GM10248 (cell line): ENCODE results near the gene DSCAM.
"Not testable (repeated sequence)": the region's sequence is repeated elsewhere in the genome, so short reads cannot be mapped to it uniquely, and the experiment has no call there.

ENCODE experiments used
- CTCF ChIA-PET: fragments of 300-600 bp; sonication (Branson Sonifier 250); formaldehyde crosslinking; extraction: SDS; loops from one replicate; lab custom pipeline; 2021; ENCODE audit warnings: antibody characterized with exemption; lab: Yijun Ruan, JAX
- POLR2A ChIA-PET: fragments of 350-650 bp; sonication (Branson Sonifier 250); formaldehyde crosslinking; extraction: SDS; loops from one replicate; lab custom pipeline; 2020; ENCODE audit warnings: antibody characterized with exemption; lab: Yijun Ruan, JAX
- DNase-seq: peaks from one replicate; pipeline ENCODE4 v3.0.0; 2012; ENCODE audit errors: extremely low spot score
- CTCF ChIP-seq: IDR thresholded peaks from 2 replicates; pipeline ENCODE4 v1.5.1; 2012; ENCODE audit warnings: mild to moderate bottlenecking, low read depth; ENCODE audit errors: extremely low read depth, missing control alignments, control extremely low read depth

Gene DSCAM

GRCh38 chr21:40041446-40041845 lies 805.5 kb downstream of the DSCAM start:
- ChIA-PET POLR2A (no interaction called here), CTCF (interaction anchor here (1.1 kb wide), 1 partner anchor 10 kb away, joined by 4 read pairs; no protein-coding TSS in a partner anchor)
- no peak for TF ChIP-seq CTCF
- DNase-seq, result no peak

GRCh38 chr21:40033156-40033782 lies 813.7 kb downstream of the DSCAM start:
- POLR2A ChIA-PET, CTCF ChIA-PET, DNase-seq: not testable (repeated sequence)

- no peak for TF ChIP-seq CTCF
- ChIA-PET POLR2A (no interaction called here), CTCF (no interaction called here)
- DNase-seq, result no peak
Observed at GRCh38 chr21:40029888-40030287, 817.1 kb downstream of the DSCAM start.

DNA sequence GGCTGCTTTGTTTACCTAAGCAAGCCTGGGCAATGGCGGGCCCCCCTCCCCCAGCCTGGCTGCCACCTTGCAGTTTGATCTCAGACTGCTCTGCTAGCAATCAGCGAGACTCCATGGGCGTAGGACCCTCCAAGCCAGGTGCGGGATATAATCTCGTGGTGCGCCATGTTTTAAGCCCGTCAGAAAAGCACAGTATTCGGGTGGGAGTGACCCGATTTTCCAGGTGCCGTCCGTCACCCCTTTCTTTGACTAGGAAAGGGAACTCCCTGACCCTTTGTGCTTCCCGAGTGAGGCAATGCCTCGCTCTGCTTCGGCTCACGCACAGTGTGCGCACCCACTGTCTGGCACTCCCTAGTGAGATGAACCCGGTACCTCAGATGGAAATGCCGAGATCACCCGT lies 818.6 kb downstream of the DSCAM start:
- POLR2A ChIA-PET, CTCF ChIA-PET, DNase-seq: not testable (repeated sequence)

GRCh38 chr21:40021558-40022351 lies 825.2 kb downstream of the DSCAM start:
- no peak for TF ChIP-seq CTCF
- POLR2A ChIA-PET, result no interaction called here
- CTCF ChIA-PET, result no interaction called here
- DNase-seq, result no peak

GRCh38 chr21:40020651-40021050 lies 826.3 kb downstream of the DSCAM start:
- POLR2A ChIA-PET, result no interaction called here
- no peak for DNase-seq
- TF ChIP-seq CTCF, result no peak
- CTCF ChIA-PET, result no interaction called here

- CTCF ChIA-PET, result interaction anchor here (1.4 kb wide), 1 partner anchor 32 kb away, joined by 4 read pairs; no protein-coding TSS in a partner anchor
- TF ChIP-seq CTCF, result no peak
Observed at GRCh38 chr21:40018871-40019475, 828.0 kb downstream of the DSCAM start.

More at GRCh38 chr21:40018871-40019475, 828.0 kb downstream of the DSCAM start:
- POLR2A ChIA-PET, result no interaction called here
- no peak for DNase-seq
